MCF 10A (cell line): ENCODE data around the gene CDX2. TPM values are rescaled to one million over a fixed set of nuclear protein-coding genes. Genes with fewer than 3 reads are reported as not detected.

Experiments used
- BruUV-seq: library from RNA; stranded (reverse); fragments of 400-500 nt; replicated peaks from 2 replicates; lab custom pipeline; 2021; lab: Mats Ljungman, UMichigan
- CTCF ChIA-PET: fragments of 300-600 bp; sonication (Branson Sonifier 250); formaldehyde crosslinking; extraction: SDS; loops from one replicate; lab custom pipeline; 2021; ENCODE audit warnings: antibody characterized with exemption, inconsistent platforms; lab: Yijun Ruan, JAX
- POLR2A ChIA-PET: fragments of 300-600, 350-650 bp; sonication (Branson Sonifier 250); formaldehyde crosslinking; extraction: SDS; loops from one replicate; lab custom pipeline; 2020; ENCODE audit warnings: antibody characterized with exemption, inconsistent platforms; lab: Yijun Ruan, JAX
- DNase-seq: peaks from one replicate; pipeline ENCODE4 v3.0.0-alpha.2; 2018; ENCODE audit not compliant: unreplicated experiment
- H3K27ac Mint-ChIP-seq: one replicate; pipeline ENCODE4 v1.8.0; 2022; ENCODE audit warnings: mild to moderate bottlenecking, low read depth, mixed read lengths; ENCODE audit not compliant: unreplicated experiment
- H3K27me3 Mint-ChIP-seq: one replicate; pipeline ENCODE4 v1.8.0; 2022; ENCODE audit warnings: mixed read lengths; ENCODE audit not compliant: insufficient read depth, unreplicated experiment
- H3K36me3 Mint-ChIP-seq: one replicate; pipeline ENCODE4 v1.8.0; 2022; ENCODE audit warnings: mild to moderate bottlenecking, moderate library complexity, mixed read lengths; ENCODE audit not compliant: insufficient read depth, unreplicated experiment
- H3K4me1 Mint-ChIP-seq: one replicate; pipeline ENCODE4 v1.8.0; 2022; ENCODE audit warnings: mixed read lengths; ENCODE audit not compliant: insufficient read depth, unreplicated experiment
- H3K4me3 Mint-ChIP-seq: one replicate; pipeline ENCODE4 v1.8.0; 2022; ENCODE audit warnings: mild to moderate bottlenecking, moderate library complexity, mixed read lengths; ENCODE audit not compliant: unreplicated experiment
- H3K9me3 Mint-ChIP-seq: one replicate; pipeline ENCODE4 v1.8.0; 2022; ENCODE audit warnings: mixed read lengths; ENCODE audit not compliant: unreplicated experiment
- intact Hi-C: fragments of 100-400 bp; cut with micrococcal nuclease; formaldehyde crosslinking; loops from 2 replicates; pipeline ENCODE4 v1.14.1; 2022
- total RNA-seq: library from RNA; stranded (reverse); gene quantifications from 2 replicates; pipeline ENCODE4 v1.2.3, GENCODE V29; 2022
- TF ChIP-seq, protein P1 (sequence below): fragments of 200-600 bp; IDR thresholded peaks from one replicate; pipeline ENCODE4 v1.8.0; 2022; ENCODE audit warnings: antibody characterized with exemption, mild to moderate bottlenecking; ENCODE audit not compliant: unreplicated experiment

CDX2 gene
- total RNA-seq, 1 experiment from 2014 or later: not detected

DNA sequence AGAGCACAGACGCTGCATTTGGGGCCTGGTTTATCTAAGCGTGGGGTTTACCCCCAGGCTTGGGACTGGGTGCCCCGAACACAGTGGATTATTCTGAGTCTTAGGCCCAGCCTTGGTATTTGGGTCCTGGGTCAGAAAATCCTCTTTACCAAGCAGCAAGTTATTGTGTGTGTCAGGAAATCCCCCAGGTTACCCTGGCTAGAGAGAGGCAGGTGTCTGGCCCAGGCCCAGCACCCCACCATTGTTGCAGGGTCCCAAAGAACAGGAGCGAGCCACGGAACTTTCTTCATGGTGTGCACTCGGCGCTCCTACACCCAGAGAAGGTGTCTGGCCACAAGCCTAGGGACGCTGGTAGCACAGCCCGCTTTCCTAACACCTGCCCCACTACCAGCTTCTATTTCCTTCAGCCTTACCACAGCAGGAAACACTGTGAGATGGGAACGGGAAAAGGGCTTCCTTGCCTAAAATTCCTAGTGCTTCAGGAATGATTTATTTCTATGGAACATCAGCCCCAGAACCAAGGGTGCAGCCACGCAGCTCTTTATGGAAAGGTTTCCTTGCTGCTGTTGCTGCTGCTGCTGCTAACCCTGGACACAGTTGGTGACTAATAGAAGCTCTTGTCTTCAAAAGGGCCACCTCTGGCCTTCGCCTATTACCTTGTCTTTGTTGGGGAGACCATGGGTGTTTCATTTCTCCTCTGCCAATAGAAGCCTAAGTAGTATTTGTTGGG lies 7.4 kb upstream of the CDX2 start:
- Mint-ChIP-seq H3K36me3 (peaks cover 5% of the 10 kb centered on the region), H3K9me3 (no peaks in the 10 kb centered on the region), H3K4me1 (peaks cover 7% of the 10 kb centered on the region), H3K27ac (no peak overlapping the region), H3K27me3 (peaks cover 74% of the 10 kb centered on the region), H3K4me3 (no peak overlapping the region)
- DNase-seq: no peak
- BruUV-seq: no TSS peak
- ChIA-PET CTCF (interaction anchor here (0.6 to 2.0 kb wide), 4 partner anchors 16 to 149 kb away, joined by 3 to 10 read pairs (median 6); no protein-coding TSS in a partner anchor), POLR2A (no interaction called here)
- intact Hi-C loops: no loop called here
- TF ChIP-seq, protein P1, sequence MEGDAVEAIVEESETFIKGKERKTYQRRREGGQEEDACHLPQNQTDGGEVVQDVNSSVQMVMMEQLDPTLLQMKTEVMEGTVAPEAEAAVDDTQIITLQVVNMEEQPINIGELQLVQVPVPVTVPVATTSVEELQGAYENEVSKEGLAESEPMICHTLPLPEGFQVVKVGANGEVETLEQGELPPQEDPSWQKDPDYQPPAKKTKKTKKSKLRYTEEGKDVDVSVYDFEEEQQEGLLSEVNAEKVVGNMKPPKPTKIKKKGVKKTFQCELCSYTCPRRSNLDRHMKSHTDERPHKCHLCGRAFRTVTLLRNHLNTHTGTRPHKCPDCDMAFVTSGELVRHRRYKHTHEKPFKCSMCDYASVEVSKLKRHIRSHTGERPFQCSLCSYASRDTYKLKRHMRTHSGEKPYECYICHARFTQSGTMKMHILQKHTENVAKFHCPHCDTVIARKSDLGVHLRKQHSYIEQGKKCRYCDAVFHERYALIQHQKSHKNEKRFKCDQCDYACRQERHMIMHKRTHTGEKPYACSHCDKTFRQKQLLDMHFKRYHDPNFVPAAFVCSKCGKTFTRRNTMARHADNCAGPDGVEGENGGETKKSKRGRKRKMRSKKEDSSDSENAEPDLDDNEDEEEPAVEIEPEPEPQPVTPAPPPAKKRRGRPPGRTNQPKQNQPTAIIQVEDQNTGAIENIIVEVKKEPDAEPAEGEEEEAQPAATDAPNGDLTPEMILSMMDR: no peak

DNA sequence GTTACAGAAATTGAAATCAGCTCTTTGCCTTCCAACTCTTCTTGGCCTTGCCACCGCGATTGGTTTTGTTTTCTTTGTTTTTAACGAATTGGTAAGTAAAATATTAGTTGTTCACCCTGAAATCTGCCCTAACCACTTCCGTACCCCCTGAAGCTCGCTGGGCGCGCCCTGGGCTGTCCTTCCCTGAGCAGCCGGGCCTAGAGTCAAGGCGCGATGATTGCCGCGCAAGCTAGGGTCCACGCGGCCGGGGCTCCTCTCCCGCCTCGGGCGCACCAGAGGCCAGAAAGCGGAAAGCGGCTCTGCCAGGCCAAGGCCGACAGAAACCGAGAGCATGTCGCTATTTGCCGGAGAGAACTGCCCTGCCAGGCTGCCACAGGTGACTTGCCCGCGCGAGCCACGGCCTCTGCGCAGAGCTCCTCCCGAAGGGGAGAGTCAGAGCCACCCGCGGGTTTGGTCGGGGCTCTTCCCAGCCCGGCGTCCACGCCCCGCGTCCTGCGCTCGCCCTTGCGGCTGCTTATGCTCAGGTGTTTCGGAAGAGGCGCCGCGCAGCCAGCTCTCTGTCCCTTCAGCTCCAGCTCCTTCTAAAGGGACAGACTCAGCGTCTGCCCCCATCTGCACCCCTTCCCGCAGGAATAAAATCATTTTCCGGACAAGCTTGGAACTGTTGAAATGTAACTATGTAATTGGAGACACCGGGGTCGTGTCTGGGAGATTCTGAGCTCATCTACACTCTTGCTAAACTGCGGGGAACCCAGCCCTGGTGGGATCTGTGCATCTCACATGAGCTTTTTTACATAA lies 6.6 kb upstream of the CDX2 start:
- intact Hi-C loops: no loop called here

DNA sequence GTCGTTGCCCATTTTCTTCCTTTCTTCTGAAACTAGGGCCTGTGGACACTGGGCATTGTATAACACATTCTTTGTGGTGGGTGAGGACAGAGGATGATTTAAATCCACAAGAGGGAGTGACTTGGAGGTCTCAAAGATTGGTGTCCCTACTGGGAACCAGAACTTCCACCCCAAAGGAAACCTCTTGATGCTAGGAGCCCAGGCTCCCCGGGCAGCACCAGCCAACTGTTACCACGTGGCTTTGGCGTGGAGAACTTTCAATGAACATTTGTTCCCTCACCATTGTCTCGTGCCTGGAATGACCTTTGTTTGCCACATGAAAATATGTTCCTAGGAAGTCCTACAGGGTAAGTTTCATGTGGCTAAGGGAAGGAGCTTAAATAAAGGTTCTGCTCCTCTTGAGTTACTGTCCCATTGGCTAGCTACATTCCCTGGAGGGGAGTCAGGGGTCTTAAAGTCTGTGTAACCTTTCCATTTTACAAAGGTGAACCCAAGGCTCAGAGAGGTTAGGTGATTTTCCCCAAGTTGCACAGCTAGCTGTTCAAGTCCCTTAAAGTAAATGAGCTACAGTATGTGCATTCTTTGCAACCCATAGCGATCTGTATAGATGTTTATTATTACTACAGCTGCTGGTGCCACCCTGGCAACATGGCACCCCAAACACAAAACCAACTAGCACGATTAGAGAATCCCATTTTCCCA lies 5.0 kb upstream of the CDX2 start:
- BruUV-seq: no TSS peak
- intact Hi-C loops: no loop called here
- Mint-ChIP-seq H3K36me3 (no peaks in the 10 kb centered on the region), H3K27me3 (peaks cover 68% of the 10 kb centered on the region), H3K4me1 (no peaks in the 10 kb centered on the region), H3K27ac (no peak overlapping the region), H3K4me3 (no peak overlapping the region), H3K9me3 (no peaks in the 10 kb centered on the region)
- ChIA-PET CTCF (interaction anchor here (0.6 to 2.6 kb wide), 2 partner anchors 10 to 15 kb away, joined by 3 to 10 read pairs; no protein-coding TSS in a partner anchor), POLR2A (interaction anchor here (0.7 kb wide), 1 partner anchor 28 kb away, joined by 3 read pairs; no protein-coding TSS in a partner anchor)
- TF ChIP-seq, protein P1: no peak
- DNase-seq: no peak

More for the DNA sequence above, 6.6 kb upstream of the CDX2 start:
- H3K4me3 Mint-ChIP-seq: no peak overlapping the region
- H3K27ac Mint-ChIP-seq: no peak overlapping the region
- peaks cover 7% of the 10 kb centered on the region for H3K4me1 Mint-ChIP-seq
- peaks cover 68% of the 10 kb centered on the region for H3K27me3 Mint-ChIP-seq
- no TSS peak for BruUV-seq
- no peak for DNase-seq
- H3K9me3 Mint-ChIP-seq: no peaks in the 10 kb centered on the region
- TF ChIP-seq, protein P1: no peak
- ChIA-PET CTCF (interaction anchor here (0.6 to 2.6 kb wide), 8 partner anchors 8 to 613 kb away, joined by 3 to 10 read pairs (median 4); no protein-coding TSS in a partner anchor), POLR2A (no interaction called here)
- peaks cover 5% of the 10 kb centered on the region for H3K36me3 Mint-ChIP-seq
